ENCODE results near the gene SCUBE2. TPM values are rescaled to one million over a fixed set of nuclear protein-coding genes. Genes with fewer than 3 reads are reported as not detected.
"Not testable (repeated sequence)": the region's sequence is repeated elsewhere in the genome, so short reads cannot be mapped to it uniquely, and the experiment has no call there.

SCUBE2 gene
- total RNA-seq, 4 donors from 2014 or later: 0.88 to 66.8 (median 5.9) TPM

DNA sequence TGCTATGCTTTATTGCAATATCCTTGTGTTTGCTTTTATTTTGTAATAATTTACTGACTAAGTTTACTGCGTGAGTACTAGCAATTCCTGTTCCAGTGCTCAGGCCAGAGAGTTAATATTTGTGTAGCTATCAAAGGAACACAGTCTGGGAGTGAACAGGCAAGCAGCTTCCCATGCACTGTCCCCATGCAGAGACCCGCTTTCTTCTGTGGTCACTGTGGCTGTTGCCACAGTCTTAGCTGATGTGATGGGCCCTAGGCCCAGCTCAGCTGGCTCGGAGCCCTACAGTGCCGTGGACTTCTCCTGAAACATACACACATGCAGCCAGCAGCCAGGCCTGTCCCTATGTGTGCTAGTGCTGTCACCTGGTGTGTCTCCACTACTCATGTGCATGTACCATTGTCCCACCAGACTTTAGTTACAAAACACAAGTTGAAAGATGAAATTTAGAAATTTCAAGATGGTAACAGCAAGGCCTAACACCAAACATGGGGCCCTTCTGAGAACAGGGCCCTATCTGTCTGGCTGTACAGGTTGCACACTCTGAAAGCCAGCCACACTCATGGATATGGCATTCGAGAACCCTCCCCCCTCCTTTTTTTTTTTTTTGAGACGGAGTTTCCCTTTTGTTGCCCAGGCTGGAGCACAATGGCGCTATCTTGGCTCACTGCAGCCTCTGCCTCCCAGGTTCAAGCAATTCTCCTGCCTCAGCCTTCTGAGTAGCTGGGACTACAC, 12.3 kb upstream of the SCUBE2 start:
- H3K36me3 ChIP-seq: no peaks in the 10 kb centered on the region
- DNase-seq: no peak
- intact Hi-C loops (cut with DNase I; ENCODE audit: low total_unique reads): no loop called here
- no peak overlapping the region for H3K4me3 ChIP-seq
- no peak overlapping the region for H3K27ac ChIP-seq
- no peak for TF ChIP-seq POLR2A (IDR thresholded peaks at IDR 0.05)
- TF ChIP-seq, protein P1, sequence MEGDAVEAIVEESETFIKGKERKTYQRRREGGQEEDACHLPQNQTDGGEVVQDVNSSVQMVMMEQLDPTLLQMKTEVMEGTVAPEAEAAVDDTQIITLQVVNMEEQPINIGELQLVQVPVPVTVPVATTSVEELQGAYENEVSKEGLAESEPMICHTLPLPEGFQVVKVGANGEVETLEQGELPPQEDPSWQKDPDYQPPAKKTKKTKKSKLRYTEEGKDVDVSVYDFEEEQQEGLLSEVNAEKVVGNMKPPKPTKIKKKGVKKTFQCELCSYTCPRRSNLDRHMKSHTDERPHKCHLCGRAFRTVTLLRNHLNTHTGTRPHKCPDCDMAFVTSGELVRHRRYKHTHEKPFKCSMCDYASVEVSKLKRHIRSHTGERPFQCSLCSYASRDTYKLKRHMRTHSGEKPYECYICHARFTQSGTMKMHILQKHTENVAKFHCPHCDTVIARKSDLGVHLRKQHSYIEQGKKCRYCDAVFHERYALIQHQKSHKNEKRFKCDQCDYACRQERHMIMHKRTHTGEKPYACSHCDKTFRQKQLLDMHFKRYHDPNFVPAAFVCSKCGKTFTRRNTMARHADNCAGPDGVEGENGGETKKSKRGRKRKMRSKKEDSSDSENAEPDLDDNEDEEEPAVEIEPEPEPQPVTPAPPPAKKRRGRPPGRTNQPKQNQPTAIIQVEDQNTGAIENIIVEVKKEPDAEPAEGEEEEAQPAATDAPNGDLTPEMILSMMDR (IDR thresholded peaks at IDR 0.05): no peak
- H3K9me3 ChIP-seq: no peaks in the 10 kb centered on the region
- no peaks in the 10 kb centered on the region for H3K4me1 ChIP-seq
- no peaks in the 10 kb centered on the region for H3K27me3 ChIP-seq

DNA sequence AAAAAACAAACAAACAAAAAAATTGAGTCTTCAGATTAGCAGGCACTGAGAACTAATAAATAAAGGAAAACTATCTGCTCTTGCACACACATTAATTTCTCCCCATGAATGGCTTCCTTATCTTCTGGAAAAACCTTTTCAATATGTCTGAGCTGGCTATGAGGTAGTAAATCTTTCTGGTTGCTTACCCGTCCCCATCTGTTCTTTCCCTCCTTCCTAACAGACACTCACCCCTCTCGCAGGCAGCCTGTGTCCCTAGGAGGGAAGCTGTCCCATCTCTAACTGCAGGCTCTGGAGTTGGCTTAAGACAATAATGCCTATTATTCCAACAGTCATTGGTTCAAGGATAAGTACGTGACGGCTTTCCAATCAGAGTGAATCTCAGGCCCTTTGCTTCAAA, 8.2 kb upstream of the SCUBE2 start:
- TF ChIP-seq, protein P1 (IDR thresholded peaks at IDR 0.05): no peak
- no peak for TF ChIP-seq POLR2A (IDR thresholded peaks at IDR 0.05)
- DNase-seq: no peak
- H3K9me3 ChIP-seq: no peaks in the 10 kb centered on the region
- no peaks in the 10 kb centered on the region for H3K36me3 ChIP-seq
- no peaks in the 10 kb centered on the region for H3K4me1 ChIP-seq
- no peak overlapping the region for H3K27ac ChIP-seq
- no peaks in the 10 kb centered on the region for H3K27me3 ChIP-seq
- no peak overlapping the region for H3K4me3 ChIP-seq
- intact Hi-C loops (cut with DNase I; ENCODE audit: low total_unique reads): no loop called here

DNA sequence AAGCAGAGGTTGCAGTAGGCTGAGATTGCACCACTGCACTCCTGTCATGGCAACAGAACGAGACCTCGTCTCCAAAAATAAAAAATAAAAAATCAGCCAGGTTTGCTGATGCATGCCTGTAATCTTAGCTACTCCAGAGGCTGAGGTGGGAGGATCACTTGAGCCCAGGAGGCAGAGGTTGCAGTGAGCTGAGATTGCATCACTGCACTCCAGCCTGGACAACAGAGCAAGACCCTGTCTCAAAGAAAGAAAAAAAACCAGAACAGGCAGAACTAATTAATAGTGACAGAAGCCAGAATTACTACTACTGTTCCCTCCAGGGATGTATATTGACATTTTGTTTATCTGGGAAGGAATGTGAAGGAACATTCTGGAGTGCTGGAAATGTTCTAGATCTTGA, 7.1 kb upstream of the SCUBE2 start:
- H3K4me3 ChIP-seq; DNase-seq; intact Hi-C loops (cut with DNase I; ENCODE audit: low total_unique reads); H3K27me3 ChIP-seq; H3K36me3 ChIP-seq; H3K27ac ChIP-seq; H3K9me3 ChIP-seq; H3K4me1 ChIP-seq: not testable (repeated sequence)

DNA sequence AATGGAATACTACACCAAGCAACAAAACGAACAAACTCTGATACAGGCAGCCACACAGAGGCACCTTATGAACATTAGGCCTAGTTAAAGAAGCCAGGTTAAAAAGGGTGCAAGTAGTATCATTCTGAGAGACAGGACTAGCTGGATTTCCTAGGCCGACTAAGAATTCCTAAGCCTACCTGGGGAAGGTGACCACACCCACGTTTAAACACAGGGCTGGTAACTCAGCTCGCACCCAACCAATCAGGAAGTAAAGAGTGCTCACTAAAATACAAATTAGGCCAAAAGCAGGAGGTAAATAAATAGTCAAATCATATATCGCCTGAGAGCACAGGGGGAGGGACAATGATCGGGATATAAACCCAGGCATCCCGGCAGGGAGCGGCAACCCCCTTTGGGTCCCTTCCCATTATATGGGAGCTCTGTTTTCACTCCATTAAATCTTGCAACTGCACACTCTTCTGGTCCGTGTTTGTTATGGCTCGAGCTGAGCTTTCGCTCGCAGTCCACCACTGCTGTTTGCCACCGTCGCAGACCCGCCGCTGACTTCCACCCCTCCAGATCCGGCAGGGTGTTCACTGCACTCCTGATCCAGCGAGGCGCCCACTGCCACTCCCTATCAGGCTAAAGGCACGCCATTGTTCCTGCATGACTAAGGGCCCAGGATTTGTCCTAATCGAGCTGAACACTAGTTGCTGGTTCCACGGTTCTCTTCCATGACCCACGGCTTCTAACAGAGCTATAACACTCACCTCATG, 6.0 kb upstream of the SCUBE2 start:
- H3K4me3 ChIP-seq; H3K27me3 ChIP-seq; intact Hi-C loops (cut with DNase I; ENCODE audit: low total_unique reads); H3K9me3 ChIP-seq; H3K4me1 ChIP-seq; H3K36me3 ChIP-seq; H3K27ac ChIP-seq; DNase-seq: not testable (repeated sequence)

DNA sequence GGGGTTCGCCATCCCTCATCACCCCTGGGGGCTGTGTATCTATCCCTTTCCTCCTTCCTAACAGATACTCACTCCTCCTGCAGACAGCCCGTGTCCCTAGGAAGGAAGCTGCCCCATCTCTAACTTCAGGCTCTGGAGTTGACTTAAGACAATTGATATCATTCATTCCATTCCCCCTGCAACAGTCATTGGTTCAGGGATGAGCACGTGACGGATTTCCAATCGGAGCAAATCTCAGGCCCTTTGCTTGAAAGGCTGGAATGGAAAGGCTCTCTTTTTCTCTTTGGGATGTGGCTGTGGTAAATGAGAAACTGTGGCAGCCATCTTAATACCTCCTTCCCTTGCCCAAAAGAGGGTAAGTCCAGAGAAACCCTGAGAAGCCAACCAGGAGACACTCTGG, 5.0 kb upstream of the SCUBE2 start:
- no peaks in the 10 kb centered on the region for H3K27me3 ChIP-seq
- H3K27ac ChIP-seq: no peak overlapping the region
- intact Hi-C loops (cut with DNase I; ENCODE audit: low total_unique reads): no loop called here
- no peaks in the 10 kb centered on the region for H3K36me3 ChIP-seq
- H3K4me3 ChIP-seq: no peak overlapping the region
- no peaks in the 10 kb centered on the region for H3K9me3 ChIP-seq
- H3K4me1 ChIP-seq: no peaks in the 10 kb centered on the region
- DNase-seq: no peak
- TF ChIP-seq POLR2A (IDR thresholded peaks at IDR 0.05): no peak
- TF ChIP-seq, protein P1 (IDR thresholded peaks at IDR 0.05): no peak

DNA sequence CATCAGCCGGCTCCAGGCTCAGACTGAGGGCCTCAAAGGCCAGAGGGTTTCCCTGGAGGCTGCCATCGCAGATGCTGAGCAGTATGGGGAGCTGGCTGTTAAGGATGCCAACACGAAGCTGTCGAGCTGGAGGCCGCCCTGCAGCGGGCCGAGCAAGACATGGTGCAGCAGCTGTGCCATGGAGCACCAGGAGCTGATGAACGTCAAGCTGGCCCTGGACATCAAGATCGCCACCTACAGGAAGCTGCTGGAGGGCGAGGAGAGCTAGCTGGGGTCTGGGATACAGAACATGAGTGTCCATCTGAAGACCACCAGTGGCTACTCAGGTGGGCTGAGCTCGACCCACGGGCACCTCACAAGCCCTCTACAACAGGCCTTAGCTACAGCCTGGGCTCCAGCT, 4.0 kb upstream of the SCUBE2 start:
- Histone ChIP-seq H3K4me3 (no peak overlapping the region), H3K9me3 (no peaks in the 10 kb centered on the region), H3K27me3 (peaks cover 0 to 3% of the 10 kb centered on the region in 2 donors), H3K4me1 (no peaks in the 10 kb centered on the region), H3K27ac (no peak overlapping the region), H3K36me3 (no peaks in the 10 kb centered on the region)
- intact Hi-C loops (cut with DNase I; ENCODE audit: low total_unique reads): no loop called here
- TF ChIP-seq, protein P1 (IDR thresholded peaks at IDR 0.05): no peak
- TF ChIP-seq POLR2A (IDR thresholded peaks at IDR 0.05): no peak
- no peak for DNase-seq
